GM12874 (cell line): ENCODE results near the gene AGTRAP.

Experiments
- CTCF ChIP-seq: IDR thresholded peaks from 2 replicates; pipeline ENCODE4 v1.5.1; 2011; ENCODE audit warnings: low read depth, mild to moderate bottlenecking, control low read depth, low read length, moderate library complexity; ENCODE audit not compliant: insufficient read depth

AGTRAP gene

GRCh38 chr1:11767922-11768704, 32.2 kb downstream of the AGTRAP start:
- TF ChIP-seq CTCF = no peak

- TF ChIP-seq CTCF = no peak
Measured at GRCh38 chr1:11768821-11769220, 32.9 kb downstream of the AGTRAP start.

GRCh38 chr1:11769274-11769673, 33.3 kb downstream of the AGTRAP start:
- no peak for TF ChIP-seq CTCF

GRCh38 chr1:11770011-11770410, 34.1 kb downstream of the AGTRAP start:
- no peak for TF ChIP-seq CTCF

GRCh38 chr1:11771481-11772043, 35.6 kb downstream of the AGTRAP start:
- TF ChIP-seq CTCF = no peak

GRCh38 chr1:11772458-11772857, 36.5 kb downstream of the AGTRAP start:
- no peak for TF ChIP-seq CTCF

GRCh38 chr1:11774753-11775152, 38.8 kb downstream of the AGTRAP start:
- no peak for TF ChIP-seq CTCF
